HG03575 (cell line): ENCODE measurements around the gene PPP1R9B.

Source experiments
- ATAC-seq: cut with Tn5 transposase; IDR thresholded peaks from one replicate; pipeline ENCODE4 v1.9.1; 2021; ENCODE audit not compliant: unreplicated experiment, insufficient number of reproducible peaks, low FRiP score; ENCODE audit errors: extremely low read depth

PPP1R9B gene

DNA sequence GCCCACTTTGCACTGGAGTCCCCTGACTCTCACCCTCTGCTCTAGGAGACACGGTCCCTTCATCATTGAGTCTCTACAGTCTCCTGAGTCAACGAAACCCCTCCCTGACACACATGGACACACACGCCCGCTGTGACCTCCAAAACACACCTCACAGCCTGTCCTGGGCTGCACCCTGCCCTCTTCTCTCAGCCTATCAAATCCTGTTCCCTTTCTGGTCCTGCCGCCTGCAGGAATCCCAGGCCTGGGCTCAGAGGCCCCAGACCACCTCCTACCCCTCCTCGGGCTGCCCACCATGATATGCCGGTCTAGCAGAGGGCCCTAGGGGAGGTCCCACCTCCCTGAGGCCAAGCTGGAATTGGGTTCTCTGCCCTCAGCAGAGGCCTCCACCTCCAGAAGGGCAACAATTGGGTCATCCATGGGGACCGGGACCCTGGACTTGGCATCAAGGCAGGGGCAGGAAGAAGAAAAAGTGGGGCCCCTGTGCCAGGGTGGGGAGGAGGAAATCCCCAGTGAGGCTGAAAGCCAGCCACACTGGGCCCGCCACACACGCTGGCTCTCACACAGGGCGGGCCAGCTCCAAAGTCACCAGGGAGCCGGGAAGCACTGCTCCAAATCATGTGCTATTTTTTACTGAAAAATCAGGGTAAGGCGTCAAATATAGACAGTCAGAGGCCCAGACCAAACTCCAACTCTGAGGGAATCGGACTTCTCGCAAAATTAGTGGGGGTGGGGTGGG, 3.4 kb downstream of the PPP1R9B start:
- ATAC-seq: no peak

DNA sequence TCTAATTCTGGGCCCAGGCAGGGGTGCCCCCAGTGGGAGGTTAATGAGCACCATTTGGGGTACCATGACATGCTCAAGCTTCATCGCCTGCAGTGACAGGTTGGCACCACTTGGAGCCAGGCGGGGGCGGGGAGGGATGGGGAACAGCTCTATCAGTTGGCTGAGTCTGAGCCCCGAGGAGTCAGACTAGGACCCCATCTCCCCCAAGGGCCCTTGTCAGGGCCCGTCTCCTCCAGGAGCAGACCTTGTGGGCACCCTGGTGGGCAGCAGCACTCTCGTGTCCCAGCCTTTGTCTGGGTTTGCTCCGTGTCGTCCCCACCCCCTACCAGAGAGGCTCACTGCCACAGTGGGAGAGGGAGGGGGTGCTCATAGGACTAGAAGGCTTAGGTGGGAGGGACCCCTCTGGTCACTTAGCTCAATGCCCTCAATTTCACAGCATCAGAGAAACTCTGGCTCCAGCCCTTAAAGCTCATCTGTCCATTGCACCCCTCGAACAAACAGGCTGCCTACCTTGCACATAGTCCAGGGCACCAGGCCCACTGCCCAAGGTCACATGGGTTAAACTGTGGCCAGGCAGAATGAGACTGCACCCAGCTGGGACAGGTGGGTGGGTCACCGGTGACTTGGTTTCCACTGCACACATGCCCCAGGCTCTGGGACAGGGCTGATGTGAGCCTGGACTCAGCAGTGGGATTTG, 4.1 kb downstream of the PPP1R9B start:
- no peak for ATAC-seq

- no peak for ATAC-seq
Observed at GRCh38 chr17:50145532-50146229, 4.8 kb downstream of the PPP1R9B start.

DNA sequence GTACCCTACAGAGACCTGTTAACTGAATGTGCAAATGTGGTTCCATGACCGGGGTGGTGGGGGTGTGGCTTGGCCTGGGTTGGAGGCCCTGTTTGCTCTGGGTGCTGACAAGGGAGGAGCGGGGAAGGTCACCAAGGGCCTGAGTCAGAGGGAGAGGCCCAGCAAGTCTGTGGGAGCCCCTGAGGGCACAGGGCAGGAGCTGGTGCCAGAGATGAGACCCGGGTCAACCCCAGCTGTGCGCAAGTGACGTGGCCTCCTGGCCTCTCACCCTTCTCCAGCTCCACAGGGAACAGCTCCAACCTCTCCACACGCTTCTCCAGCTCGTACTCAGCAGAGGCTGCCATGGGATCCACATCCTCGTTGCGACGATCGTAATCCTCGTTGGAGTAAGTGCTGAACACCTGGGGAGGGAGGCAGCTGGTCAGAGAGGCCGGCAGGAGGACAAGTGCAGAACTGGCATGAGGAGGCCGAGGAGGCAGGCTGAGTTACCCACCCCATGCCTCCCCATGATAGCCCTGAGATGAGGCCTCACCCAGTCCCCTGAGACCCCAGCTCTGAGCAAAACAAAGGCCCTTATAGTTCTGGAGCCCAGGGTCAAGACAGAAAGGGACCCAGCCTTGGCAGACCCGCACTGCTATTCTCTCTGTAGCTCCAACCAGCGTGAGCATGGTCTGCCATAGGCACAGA, 5.5 kb downstream of the PPP1R9B start:
- no peak for ATAC-seq

GRCh38 chr17:50144355-50144754, 6.1 kb downstream of the PPP1R9B start:
- ATAC-seq: no peak

GRCh38 chr17:50143461-50144176, 6.9 kb downstream of the PPP1R9B start:
- ATAC-seq: no peak

- ATAC-seq: no peak
Observed at GRCh38 chr17:50141745-50142110, 8.7 kb downstream of the PPP1R9B start.

- ATAC-seq: no peak
Observed at GRCh38 chr17:50141026-50141744, 9.3 kb downstream of the PPP1R9B start.

GRCh38 chr17:50139950-50140885, 10.3 kb downstream of the PPP1R9B start:
- ATAC-seq: no peak

DNA sequence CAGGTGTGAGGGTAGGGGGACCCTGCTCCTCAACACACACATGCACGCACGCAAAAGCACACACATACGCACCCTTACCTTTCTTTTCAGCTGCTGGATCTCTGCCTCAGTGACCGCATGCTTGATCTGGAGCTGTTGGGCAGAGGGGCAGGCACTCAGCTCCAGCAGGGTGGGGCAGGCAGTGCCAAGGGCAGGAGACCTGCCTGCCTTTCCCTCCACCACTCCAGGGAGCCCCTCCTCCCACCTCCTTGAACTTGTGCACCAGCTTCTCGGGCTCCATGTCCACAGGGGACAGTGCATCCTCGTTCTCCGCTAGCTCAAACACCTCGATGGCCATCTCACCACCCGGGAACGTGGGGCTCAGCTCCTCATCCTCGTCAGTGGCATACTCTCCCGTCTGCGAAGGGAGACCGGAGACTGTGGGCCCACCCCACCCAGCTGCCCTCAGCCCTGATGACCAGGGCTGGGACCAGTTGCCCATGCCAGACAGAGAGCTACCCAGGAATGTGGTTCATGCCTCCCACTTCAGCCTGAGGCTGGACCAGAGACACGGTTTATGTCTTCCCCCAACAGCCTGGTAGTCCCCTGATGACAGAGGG, 11.2 kb downstream of the PPP1R9B start:
- no peak for ATAC-seq

DNA sequence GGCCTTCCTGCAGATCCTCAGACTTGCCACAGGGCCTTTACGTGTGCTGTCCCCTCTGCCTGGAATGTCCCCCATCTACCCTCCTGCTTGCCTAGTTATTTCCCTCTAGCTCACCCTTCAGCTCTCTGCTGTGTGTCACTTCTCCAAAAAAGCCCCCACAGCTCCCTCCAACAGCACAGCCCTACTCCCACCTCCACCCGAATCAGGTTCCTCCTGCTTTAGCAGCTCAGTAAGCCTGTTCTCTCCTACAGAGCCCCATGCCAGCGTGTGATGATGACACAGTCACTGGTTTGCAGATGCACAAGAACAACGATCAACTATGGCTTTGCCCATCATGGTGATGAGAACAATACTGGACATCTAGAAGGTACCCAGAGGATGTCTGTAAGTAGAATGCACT, 13.4 kb downstream of the PPP1R9B start:
- ATAC-seq: no peak

DNA sequence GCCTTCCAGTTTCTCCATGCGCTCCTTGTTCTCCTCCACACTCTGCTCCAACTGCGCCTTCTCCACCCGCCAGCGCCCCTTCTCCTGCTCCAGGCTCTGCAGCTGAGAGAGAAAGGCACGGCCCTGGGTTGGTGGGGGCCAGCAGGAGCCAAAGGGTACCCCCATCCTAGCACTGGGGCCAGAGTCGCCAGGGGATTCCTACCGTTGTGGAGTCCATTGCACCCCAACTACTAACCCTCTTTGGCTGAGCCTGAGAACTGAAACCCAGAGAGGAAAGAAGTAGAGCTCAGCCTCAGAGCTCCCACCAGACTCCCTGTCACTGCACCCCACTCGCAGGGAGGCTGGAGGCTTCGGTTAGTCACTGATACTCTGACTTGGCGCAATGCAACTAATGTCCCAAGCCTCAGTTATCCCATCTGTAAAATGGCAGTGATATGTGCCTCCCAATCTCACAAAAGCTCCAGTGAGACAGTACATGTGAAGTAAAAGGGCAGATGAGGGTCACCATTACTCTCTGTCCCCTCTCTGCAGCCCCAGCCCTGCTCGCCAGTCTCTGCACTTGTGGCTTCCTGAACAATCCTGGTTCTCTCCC, 14.3 kb downstream of the PPP1R9B start:
- no peak for ATAC-seq

DNA sequence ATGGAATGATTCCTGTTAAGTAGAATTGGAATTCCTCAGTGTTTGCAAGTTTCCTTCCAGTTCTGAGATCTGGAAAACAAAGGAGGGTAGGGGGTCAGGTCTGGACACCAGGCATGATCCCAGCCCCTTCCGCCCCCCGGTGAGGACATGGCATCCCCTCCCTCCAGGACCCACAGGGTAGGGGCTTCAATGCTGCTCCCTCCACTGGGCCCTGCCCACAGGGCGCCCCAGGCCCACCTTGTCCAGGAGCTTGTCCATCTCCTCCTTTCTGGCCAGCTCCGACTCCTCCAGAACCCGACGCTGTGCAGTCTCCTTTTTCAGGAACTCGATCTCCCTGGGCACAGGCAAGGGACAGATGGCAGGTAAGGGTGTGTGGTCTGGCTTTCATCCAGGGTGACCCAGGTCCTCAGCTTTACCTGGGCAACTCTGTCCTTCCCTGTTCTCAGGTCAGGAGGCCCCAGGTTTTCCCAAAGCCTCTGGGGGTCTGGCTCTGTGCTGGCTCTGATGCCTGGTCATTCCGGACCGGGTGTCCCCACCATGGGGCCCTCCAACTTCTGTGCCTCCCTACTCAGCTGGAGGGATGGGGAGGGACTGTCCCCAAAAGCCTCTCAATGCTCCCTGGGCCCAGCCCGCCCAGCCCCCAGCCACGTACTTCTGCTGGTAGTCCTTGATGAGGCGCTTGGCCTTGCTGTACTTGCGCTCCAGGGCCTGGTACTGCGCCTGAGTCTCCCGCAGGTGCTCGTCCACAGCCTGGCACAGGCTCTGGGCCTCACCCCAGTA, 15.0 kb downstream of the PPP1R9B start:
- no peak for ATAC-seq

DNA sequence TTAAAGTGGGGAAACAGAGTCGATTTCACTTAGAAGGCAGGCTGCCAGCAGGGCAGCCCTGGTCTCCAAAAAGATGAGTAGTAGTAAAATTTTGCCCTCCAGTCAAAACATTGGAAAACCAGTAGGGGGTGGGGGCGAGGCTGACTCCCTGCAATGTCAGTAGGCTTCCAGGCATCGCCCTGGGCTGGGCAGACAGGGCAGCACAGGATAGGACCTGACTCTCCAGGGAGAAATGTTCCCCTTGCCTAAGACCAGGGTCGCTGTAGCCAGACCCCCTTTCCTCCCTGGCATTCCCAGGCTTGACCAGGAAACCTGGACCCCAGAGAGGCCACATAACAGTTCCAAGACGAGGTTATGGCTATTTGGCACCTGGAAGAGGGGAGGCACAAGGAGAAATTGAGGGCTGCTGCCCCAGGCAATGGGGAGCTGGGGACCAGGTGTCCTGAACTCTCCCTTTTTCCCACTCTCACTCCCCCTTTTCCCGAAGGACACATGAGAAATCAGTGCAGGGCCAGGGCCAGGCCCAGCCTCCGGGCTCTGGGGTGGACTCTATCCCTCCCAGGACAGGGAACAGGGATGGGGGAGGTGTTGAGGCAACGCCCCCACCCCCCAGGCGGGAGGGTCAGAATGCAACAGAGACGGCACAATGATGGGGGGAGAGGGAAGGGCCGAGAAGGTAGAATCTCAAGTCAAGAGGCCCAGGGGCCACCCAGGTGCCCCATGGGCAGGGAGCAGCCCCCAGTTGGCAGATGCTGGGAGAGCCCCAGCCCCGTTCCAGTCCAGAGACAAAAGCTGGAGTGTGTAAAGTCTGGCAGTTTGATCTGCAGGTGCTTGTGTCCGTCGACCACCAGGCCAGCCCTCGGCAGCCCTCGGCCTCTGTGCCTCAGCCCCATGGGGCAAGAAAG, 16.0 kb downstream of the PPP1R9B start:
- no peak for ATAC-seq

- no peak for ATAC-seq
Observed at GRCh38 chr17:50133769-50134099, 16.7 kb downstream of the PPP1R9B start.
